K562 (cell line): Measurements from ENCODE around the gene TDO2.

Experiments
- BHLHE40 ChIP-seq: IDR thresholded peaks from 2 replicates; pipeline ENCODE4 v1.6.1; 2011; ENCODE audit warnings: low read length, improper control_type of control experiment
- CTCF ChIP-seq, 3 experiments: IDR thresholded peaks in 2 of 3; conservative IDR thresholded peaks in 1 of 3; 2 replicates each; pipeline ENCODE4 v1.5.1; 2011 to 2012; ENCODE audit warnings: low read length in 3 of 3, mild to moderate bottlenecking in 3 of 3, control low read depth in 2 of 3, improper control_type of control experiment in 1 of 3, inconsistent platforms in 1 of 3, low read depth in 1 of 3, mixed read lengths in 1 of 3, moderate library complexity in 1 of 3; ENCODE audit not compliant: insufficient read depth in 2 of 3
- GABPA ChIP-seq: fragments of 200-800 bp; sonication (Bioruptor generic); conservative IDR thresholded peaks from 2 replicates; pipeline ENCODE4 v1.6.1; 2016; ENCODE audit warnings: low read depth, missing genetic modification characterization, missing compliant biosample characterization
- POLR2A ChIP-seq: fragments of 450-650 bp; conservative IDR thresholded peaks from 2 replicates; pipeline ENCODE4 v1.6.1; 2016
- PRDM10 ChIP-seq: fragments of 450-650 bp; IDR thresholded peaks from 2 replicates; pipeline ENCODE4 v1.6.1; 2018; ENCODE audit not compliant: partially characterized antibody
- RBBP5 ChIP-seq: fragments of 200-600 bp; sonication (generic); IDR thresholded peaks from 2 replicates; pipeline ENCODE4 v1.6.1; 2012; ENCODE audit warnings: borderline replicate concordance, mild to moderate bottlenecking, low read length, control low read depth, inconsistent platforms; ENCODE audit not compliant: insufficient read depth, poor library complexity, severe bottlenecking
- THRA ChIP-seq: fragments of 450-650 bp; IDR thresholded peaks from 2 replicates; pipeline ENCODE4 v1.6.1; 2017; ENCODE audit warnings: mild to moderate bottlenecking, moderate library complexity

- no peak for TF ChIP-seq THRA
- no peak for TF ChIP-seq CTCF (IDR thresholded peaks at IDR 0.05 in 2 of 3, conservative IDR thresholded peaks at IDR 0.05 in 1 of 3; ENCODE audit: insufficient read depth in 2 of 3, low read depth in 1 of 3, low read length in 3 of 3)
- no peak for TF ChIP-seq PRDM10
- TF ChIP-seq RBBP5: no peak
- no peak for TF ChIP-seq GABPA (tag)
- TF ChIP-seq BHLHE40: no peak
- no peak for TF ChIP-seq POLR2A
Measured at GRCh38 chr4:155961575-155961974, 58.1 kb downstream of the TDO2 start.
